Stimulated activated CD4-positive, alpha-beta T cell treated with anti-CD3 and anti-CD28 coated beads, Interleukin-4, amount 100 ng/mL, for 4 hours (primary cell): ENCODE data around the gene DGKI.

Source experiments
- DNase-seq, 2 experiments: peaks; one replicate each; pipeline ENCODE4 v3.0.0-alpha.2; 2020

The DGKI gene

DNA sequence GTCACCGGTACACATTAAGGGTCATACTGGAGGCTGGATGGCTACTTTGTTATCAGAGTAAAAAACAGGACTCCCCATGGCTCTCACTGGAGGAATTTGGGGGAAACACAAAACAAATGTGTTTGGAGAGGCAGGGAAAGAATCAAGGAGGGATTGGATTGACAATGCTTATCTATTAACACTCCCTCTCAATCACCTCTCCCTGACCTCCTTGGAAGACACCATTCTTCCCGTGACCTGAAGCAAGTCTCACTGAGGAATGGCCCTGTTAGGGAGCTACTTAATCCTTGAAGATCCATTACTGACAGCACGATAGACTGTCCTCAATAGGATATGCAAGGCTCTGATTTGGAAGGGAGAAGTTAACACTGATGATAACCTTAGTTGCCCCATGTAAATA, 261.2 kb downstream of the DGKI start:
- no peak for DNase-seq

- DNase-seq = no peak
Observed at GRCh38 chr7:137583172-137583571, 263.6 kb downstream of the DGKI start.

GRCh38 chr7:137579913-137580640, 266.7 kb downstream of the DGKI start:
- DNase-seq = no peak

- DNase-seq = no peak
Observed at GRCh38 chr7:137578541-137578940, 268.2 kb downstream of the DGKI start.

- no peak for DNase-seq
Observed at GRCh38 chr7:137577184-137577583, 269.6 kb downstream of the DGKI start.

DNA sequence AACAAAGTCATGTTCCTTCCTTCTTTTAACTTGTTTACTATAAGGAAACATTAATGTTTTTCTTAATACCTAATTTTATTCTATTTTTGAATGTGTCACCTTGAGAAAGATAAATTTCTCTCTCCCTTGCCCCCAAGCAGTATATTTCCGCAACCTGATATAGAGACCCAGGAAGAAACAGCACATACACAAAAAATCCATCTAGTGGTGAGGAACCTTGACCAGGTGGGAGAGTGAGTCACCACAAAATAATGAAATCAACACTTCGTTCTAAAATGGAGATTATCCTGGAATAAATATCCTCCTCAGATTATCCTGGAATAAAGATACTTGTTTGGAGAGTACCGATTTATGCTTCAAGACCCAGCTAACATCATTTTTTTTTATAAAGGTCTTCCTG, 270.3 kb downstream of the DGKI start:
- DNase-seq = no peak

DNA sequence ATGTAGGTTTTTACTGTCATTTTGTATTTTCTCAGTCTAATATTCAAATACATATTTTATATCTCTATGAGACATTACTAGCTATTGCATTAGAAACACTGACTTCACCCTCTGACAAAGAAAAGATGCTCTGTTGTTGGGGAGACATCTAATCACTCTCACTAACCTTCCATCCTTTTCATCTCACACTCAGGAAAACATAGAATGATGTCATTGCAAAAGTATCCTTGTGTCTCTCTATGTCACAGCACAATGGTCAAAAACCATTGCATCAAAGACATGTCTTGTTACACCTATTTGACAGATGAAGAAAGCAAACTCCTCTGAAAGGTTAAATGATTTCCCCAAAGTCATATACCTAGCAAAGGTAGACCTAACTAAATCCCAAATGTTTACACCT, 272.0 kb downstream of the DGKI start:
- no peak for DNase-seq

DNA sequence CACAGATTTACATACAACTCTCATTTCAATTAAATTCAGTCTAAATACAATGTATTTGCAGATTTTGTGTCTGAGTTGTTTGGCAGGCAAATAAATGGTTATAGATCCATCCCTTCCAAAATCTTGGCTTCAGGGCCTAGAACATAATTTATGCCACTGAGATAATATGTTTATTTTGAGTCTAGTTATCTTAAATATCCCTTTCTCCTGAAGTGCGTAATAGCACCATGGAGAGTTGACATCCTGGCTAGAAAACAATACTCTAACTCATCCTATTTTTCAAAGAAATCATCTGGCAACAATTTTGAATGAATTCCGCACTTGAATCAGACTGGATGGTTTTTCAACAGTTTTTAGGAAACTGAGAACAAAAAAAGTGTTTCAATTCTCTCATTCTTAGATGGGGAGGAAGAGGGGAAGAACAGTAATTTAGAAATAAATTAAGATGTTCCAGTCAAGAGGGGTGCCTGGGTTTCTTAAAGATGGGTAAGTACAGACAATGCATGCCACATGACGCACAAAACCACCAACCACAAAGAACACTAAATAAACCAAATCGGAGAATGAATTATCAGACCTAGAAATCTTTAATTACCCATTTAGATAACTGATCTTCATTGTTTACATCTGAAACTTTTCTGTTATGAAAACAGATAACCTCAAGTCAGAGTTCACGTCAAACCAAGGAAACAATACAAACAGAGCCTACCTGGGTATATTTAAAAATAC, 274.6 kb downstream of the DGKI start:
- DNase-seq = no peak

- no peak for DNase-seq
Observed at GRCh38 chr7:137564677-137565076, 282.1 kb downstream of the DGKI start.

DNA sequence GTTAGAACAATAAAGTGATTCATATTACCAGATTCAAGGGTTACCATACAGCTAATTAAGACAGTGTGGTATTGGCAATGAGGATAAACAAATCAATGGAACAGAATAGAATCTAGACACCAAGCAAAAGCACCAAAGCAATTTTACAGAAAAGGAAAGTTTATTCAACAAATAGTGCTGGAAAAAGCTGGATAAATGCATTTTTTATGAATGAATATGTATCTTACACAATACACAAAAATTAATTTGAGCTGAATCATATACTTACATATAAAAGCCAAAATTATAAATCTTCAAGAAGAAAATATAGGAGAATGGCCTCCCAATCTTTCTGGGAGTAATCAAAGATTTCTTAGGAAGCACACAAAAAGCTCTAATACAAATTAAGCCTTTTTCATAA, 282.8 kb downstream of the DGKI start:
- DNase-seq = no peak

- DNase-seq = no peak
Observed at GRCh38 chr7:137547485-137547884, 299.3 kb downstream of the DGKI start.

DNA sequence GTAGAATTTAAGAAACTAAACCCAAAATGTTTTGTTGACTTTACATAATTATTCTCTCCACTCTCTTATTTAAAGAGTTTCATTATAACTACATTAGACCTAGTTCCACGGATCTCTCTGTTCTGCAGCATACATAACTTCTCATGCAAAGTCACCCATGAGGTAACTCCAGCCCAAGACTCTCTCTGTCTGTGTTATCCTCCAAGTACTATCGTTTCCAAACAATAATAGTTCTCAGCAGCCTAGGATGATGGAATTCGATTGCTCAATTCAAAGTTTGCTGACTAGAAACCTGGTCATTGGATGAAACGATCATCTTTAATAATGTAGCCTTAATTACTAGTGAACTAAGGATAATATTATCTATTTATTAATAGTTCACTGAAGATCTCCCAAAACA, 300.1 kb downstream of the DGKI start:
- no peak for DNase-seq

- DNase-seq = no peak
Observed at GRCh38 chr7:137546009-137546408, 300.8 kb downstream of the DGKI start.

GRCh38 chr7:137545059-137545716, 301.6 kb downstream of the DGKI start:
- DNase-seq = no peak

GRCh38 chr7:137544453-137545058, 302.2 kb downstream of the DGKI start:
- DNase-seq = no peak

DNA sequence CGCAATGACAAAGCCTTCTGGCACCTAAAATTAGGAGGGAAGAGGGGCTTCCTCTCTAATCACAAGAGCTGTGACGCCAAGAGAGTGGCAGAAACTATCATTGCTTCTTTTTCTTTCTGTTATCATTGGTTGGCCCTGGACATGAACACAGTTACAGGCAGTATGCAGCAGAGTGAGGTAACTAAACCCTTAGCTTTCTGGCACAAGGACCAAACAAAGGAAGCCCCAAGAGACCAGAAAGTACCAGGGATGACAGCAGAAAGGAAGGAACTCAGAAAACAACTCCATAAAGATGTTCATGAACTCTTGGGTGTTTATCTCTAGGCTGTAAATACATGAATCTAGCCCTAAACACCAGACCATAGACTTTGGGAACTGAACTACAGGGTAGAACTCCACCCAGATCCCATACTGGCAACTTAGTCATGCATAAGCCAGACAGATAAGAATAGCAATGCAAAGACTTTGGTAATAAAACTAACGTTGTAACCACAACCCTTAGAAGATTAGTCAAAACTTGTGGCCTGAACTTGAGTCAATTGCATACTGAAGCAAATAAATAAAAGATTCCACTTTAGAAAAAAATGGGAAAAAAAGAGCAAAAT, 307.6 kb downstream of the DGKI start:
- no peak for DNase-seq

- DNase-seq = no peak
Observed at GRCh38 chr7:137538361-137538762, 308.4 kb downstream of the DGKI start.

GRCh38 chr7:137535579-137535978, 311.2 kb downstream of the DGKI start:
- DNase-seq = no peak

DNA sequence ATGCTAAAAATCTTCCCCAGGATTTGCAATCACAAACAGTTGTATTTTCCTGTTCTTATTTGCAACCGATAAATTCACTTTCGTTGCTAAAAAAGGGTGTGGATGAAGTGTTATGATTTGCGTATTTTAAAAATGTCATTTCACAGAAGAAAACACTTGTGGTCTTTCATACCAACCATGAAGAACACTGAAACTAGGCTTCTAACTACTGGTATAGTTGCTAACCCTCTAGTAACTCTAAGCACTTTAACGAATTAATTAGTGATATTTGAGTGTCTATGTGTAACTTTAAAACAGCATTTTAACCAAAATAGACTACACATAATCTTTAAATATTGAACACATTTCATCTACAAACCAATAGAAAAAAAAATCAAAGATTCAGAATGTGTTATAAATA, 315.1 kb downstream of the DGKI start:
- DNase-seq = no peak

DNA sequence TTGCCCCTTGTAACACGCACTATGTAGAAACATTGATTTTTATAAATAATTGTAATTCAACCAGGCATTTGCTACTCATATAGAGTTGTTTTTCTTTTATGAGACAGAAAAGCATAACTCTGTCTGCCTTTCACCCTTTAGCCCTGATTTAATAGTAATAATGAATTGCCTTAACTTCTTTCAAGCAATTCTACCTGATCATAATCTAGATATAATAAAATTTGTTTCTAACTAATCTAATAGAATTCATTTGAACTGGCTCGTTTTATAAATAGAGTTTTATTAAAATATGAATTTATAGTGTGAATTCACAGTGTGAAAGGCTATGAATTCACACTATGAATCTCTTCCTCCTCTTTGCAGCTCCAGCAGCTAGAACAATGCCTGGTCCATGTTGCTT, 319.1 kb downstream of the DGKI start:
- no peak for DNase-seq

DNA sequence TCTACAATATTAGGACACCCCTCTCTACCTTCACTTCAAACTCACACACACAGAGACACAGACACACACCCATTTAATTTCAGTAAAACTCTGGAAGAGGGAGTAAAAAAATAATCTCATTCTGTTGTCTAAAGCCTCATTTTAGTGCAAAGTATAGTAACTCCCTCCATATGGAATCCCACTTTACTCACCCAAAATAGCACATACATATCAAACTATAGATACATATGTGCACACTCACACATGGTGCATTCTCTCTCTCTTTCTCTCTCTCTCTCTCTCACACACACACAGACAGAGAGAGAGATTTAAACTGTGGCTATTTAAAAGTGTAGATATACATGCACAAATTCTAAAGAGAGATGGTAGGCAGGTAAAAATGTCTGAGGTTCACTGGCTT, 323.6 kb downstream of the DGKI start:
- no peak for DNase-seq

DNA sequence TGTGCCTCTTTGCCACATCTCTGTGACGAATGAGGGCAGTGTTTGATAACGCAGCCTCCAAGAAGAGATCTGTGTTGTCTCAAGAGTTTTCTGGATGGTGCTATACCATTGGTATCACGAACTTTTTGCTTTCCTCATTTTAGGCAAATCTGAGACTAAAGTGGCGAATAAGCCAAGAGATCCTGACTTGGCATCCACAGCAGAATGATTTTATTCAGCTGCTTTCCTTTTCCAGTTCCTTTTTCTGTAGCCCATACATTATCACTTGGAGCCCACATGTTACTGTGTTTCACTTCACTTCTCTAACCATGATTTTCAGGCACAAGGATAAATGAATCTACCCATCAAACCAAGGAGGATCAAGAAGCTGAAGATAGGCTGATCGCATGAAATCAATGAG, 325.3 kb downstream of the DGKI start:
- no peak for DNase-seq

GRCh38 chr7:137519947-137520346, 326.8 kb downstream of the DGKI start:
- DNase-seq = no peak
